ENCODE results near the gene SUPT6H. TPM values are rescaled to one million over a fixed set of nuclear protein-coding genes. Genes with fewer than 3 reads are reported as not detected.
A peak's percentile ranks its signal among the peaks of the same experiment; 100 is the strongest.

SUPT6H gene
- total RNA-seq, 3 donors from 2014 or later (not counting 1 experiment from before 2014, with no cell fraction given), result 170 to 184 (median 177) TPM

GRCh38 chr17:28613931-28614381, 48.0 kb upstream of the SUPT6H start, which contains the start of gene RSKR:
Gene RSKR (minus strand): TSS chr17:28614185. CDS start chr17:28614161, 24 bp downstream.
- intact Hi-C loops (cut with micrococcal nuclease), result loop anchor here (1.0 kb wide), 1 partner anchor 120 kb away; no protein-coding TSS in a partner anchor
- DNase-seq (no peak), ATAC-seq (no peak)
- H3K4me1 ChIP-seq (ENCODE audit: control insufficient read depth, insufficient read depth, low read length), result no peaks in the 10 kb centered on the region
- Mint-ChIP-seq H3K9me3 (no peaks in the 10 kb centered on the region), H3K27ac (peak within 1 kb of the TSS; percentile 14 to 59), H3K36me3 (peaks cover 9% of the 10 kb centered on the region), H3K4me1 (no peaks in the 10 kb centered on the region), H3K27me3 (ENCODE audit: low read depth in 2 of 2) (no peaks in the 10 kb centered on the region), H3K4me3 (no peak within 1 kb of the TSS)
- H3K27ac ChIP-seq (ENCODE audit: low read length), result no peak within 1 kb of the TSS
- TF ChIP-seq CTCF (IDR thresholded peaks at IDR 0.05), result no peak
- no peak within 1 kb of the TSS for H3K4me3 ChIP-seq (ENCODE audit: low read length)
- no peaks in the 10 kb centered on the region for H3K27me3 ChIP-seq (ENCODE audit: control insufficient read depth, insufficient read depth, low read length)
- 62% methylated on average over 5 of the region's 5 CpGs for WGBS (ENCODE audit: insufficient coverage)
- no peaks in the 10 kb centered on the region for H3K9me3 ChIP-seq (ENCODE audit: control insufficient read depth, insufficient read depth, low read length)
- H3K36me3 ChIP-seq (ENCODE audit: control insufficient read depth, insufficient read depth, low read length), result peaks cover 50% of the 10 kb centered on the region

GRCh38 chr17:28615260-28615940, 46.6 kb upstream of the SUPT6H start:
- no peak for ATAC-seq
- Histone ChIP-seq H3K4me3 (ENCODE audit: low read length) (no peak overlapping the region), H3K27ac (ENCODE audit: low read length) (no peak overlapping the region), H3K9me3 (ENCODE audit: control insufficient read depth, insufficient read depth, low read length) (no peaks in the 10 kb centered on the region), H3K4me1 (ENCODE audit: control insufficient read depth, insufficient read depth, low read length) (no peaks in the 10 kb centered on the region), H3K27me3 (ENCODE audit: control insufficient read depth, insufficient read depth, low read length) (no peaks in the 10 kb centered on the region), H3K36me3 (ENCODE audit: control insufficient read depth, insufficient read depth, low read length) (peaks cover 65% of the 10 kb centered on the region)
- 90% methylated on average over 4 of the region's 4 CpGs for WGBS (ENCODE audit: insufficient coverage)
- no peak for TF ChIP-seq CTCF (IDR thresholded peaks at IDR 0.05)
- H3K9me3 Mint-ChIP-seq, result no peaks in the 10 kb centered on the region
- H3K4me3 Mint-ChIP-seq, result no peak overlapping the region
- no peak overlapping the region for H3K27ac Mint-ChIP-seq
- H3K27me3 Mint-ChIP-seq (ENCODE audit: low read depth in 2 of 2), result no peaks in the 10 kb centered on the region
- H3K36me3 Mint-ChIP-seq, result peaks cover 15% of the 10 kb centered on the region
- no peaks in the 10 kb centered on the region for H3K4me1 Mint-ChIP-seq
- intact Hi-C loops (cut with micrococcal nuclease), result no loop called here
- DNase-seq, result no peak

GRCh38 chr17:28616281-28616680, 45.7 kb upstream of the SUPT6H start:
- Histone ChIP-seq H3K27me3 (ENCODE audit: control insufficient read depth, insufficient read depth, low read length) (no peaks in the 10 kb centered on the region), H3K4me1 (ENCODE audit: control insufficient read depth, insufficient read depth, low read length) (no peaks in the 10 kb centered on the region), H3K9me3 (ENCODE audit: control insufficient read depth, insufficient read depth, low read length) (no peaks in the 10 kb centered on the region), H3K27ac (ENCODE audit: low read length) (no peak overlapping the region), H3K4me3 (ENCODE audit: low read length) (no peak overlapping the region), H3K36me3 (ENCODE audit: control insufficient read depth, insufficient read depth, low read length) (peaks cover 73% of the 10 kb centered on the region)
- H3K27me3 Mint-ChIP-seq (ENCODE audit: low read depth in 2 of 2), result no peaks in the 10 kb centered on the region
- no peak for TF ChIP-seq CTCF (IDR thresholded peaks at IDR 0.05)
- intact Hi-C loops (cut with micrococcal nuclease), result no loop called here
- no peak for DNase-seq
- no peak for ATAC-seq
- no peaks in the 10 kb centered on the region for H3K9me3 Mint-ChIP-seq
- H3K36me3 Mint-ChIP-seq, result peaks cover 23% of the 10 kb centered on the region
- H3K4me1 Mint-ChIP-seq, result no peaks in the 10 kb centered on the region
- WGBS (ENCODE audit: insufficient coverage), result 96% methylated on average over 6 of the region's 7 CpGs
- H3K4me3 Mint-ChIP-seq, result no peak overlapping the region
- H3K27ac Mint-ChIP-seq, result no peak overlapping the region

GRCh38 chr17:28618464-28618863, 43.5 kb upstream of the SUPT6H start:
- H3K36me3 Mint-ChIP-seq, result peaks cover 31% of the 10 kb centered on the region
- Histone ChIP-seq H3K4me1 (ENCODE audit: control insufficient read depth, insufficient read depth, low read length) (no peaks in the 10 kb centered on the region), H3K27ac (ENCODE audit: low read length) (no peak overlapping the region), H3K27me3 (ENCODE audit: control insufficient read depth, insufficient read depth, low read length) (no peaks in the 10 kb centered on the region), H3K36me3 (ENCODE audit: control insufficient read depth, insufficient read depth, low read length) (peaks cover 93% of the 10 kb centered on the region), H3K4me3 (ENCODE audit: low read length) (no peak overlapping the region), H3K9me3 (ENCODE audit: control insufficient read depth, insufficient read depth, low read length) (no peaks in the 10 kb centered on the region)
- no peak for DNase-seq
- H3K4me3 Mint-ChIP-seq, result no peak overlapping the region
- no peaks in the 10 kb centered on the region for H3K9me3 Mint-ChIP-seq
- 100% methylated on average over 3 of the region's 3 CpGs for WGBS (ENCODE audit: insufficient coverage)
- no peak for TF ChIP-seq CTCF (IDR thresholded peaks at IDR 0.05)
- H3K27ac Mint-ChIP-seq, result no peak overlapping the region
- no peaks in the 10 kb centered on the region for H3K4me1 Mint-ChIP-seq
- intact Hi-C loops (cut with micrococcal nuclease), result no loop called here
- ATAC-seq, result no peak
- no peaks in the 10 kb centered on the region for H3K27me3 Mint-ChIP-seq (ENCODE audit: low read depth in 2 of 2)

All from natural killer cell (primary cell).